Thyroid gland (tissue), 4 donors: ENCODE data around the gene MPDU1.

Experiments
- CTCF ChIP-seq, 6 experiments: fragments of 200-600 bp in 3 of 6; fragments of 450-650 bp in 3 of 6; sonication (generic) in 3 of 6; IDR thresholded peaks; one replicate each; pipeline ENCODE4 v1.5.1; 2016 to 2019; ENCODE audit warnings: antibody characterized with exemption in 6 of 6, mild to moderate bottlenecking in 2 of 6, inconsistent platforms in 1 of 6, moderate library complexity in 1 of 6
- POLR2A ChIP-seq, 2 donors: fragments of 450-650 bp; IDR thresholded peaks; one replicate each; pipeline ENCODE4 v1.6.1; 2017; ENCODE audit warnings: antibody characterized with exemption in 2 of 2, mild to moderate bottlenecking in 2 of 2, moderate library complexity in 1 of 2

GRCh38 chr17:7591596-7591995 lies 7.9 kb downstream of the MPDU1 start:
- TF ChIP-seq CTCF (IDR thresholded peaks at IDR 0.05) (no peak), POLR2A (IDR thresholded peaks at IDR 0.05) (no peak)
